Gastroesophageal sphincter (tissue), 4 donors: Measurements from ENCODE around the gene LMF1. TPM values are rescaled to one million over a fixed set of nuclear protein-coding genes. Genes with fewer than 3 reads are reported as not detected.

Experiments
- ATAC-seq: fragments of 150-250 bp; one replicate; pipeline ENCODE4 v1.9.1; 2016; ENCODE audit warnings: mild to moderate bottlenecking, moderate library complexity
- H3K27ac ChIP-seq, 4 donors: fragments of 200-600 bp; sonication (generic) in 3 of 4; 1 replicate in 3 of 4; 2 replicates in 1 of 4; pipeline ENCODE4 v1.5.1; 2016 to 2019
- H3K27me3 ChIP-seq: fragments of 200-600 bp; sonication (generic); one replicate; pipeline ENCODE4 v1.5.1; 2019
- H3K36me3 ChIP-seq, 2 donors: fragments of 200-600 bp; sonication (generic); one replicate each; pipeline ENCODE4 v1.5.1; 2019; ENCODE audit warnings: control low read depth in 1 of 2
- H3K4me1 ChIP-seq, 3 donors: fragments of 200-600 bp; sonication (generic); 1 replicate in 2 of 3; 2 replicates in 1 of 3; pipeline ENCODE4 v1.5.1; 2016 to 2019; ENCODE audit warnings: control low read depth in 2 of 3
- H3K4me3 ChIP-seq, 2 donors: fragments of 200-600 bp; sonication (generic); one replicate each; pipeline ENCODE4 v1.5.1; 2019; ENCODE audit warnings: mild to moderate bottlenecking in 1 of 2, moderate library complexity in 1 of 2
- H3K9me3 ChIP-seq, 3 donors: fragments of 200-600 bp; sonication (generic); one replicate each; pipeline ENCODE4 v1.5.1; 2017 to 2019; ENCODE audit warnings: control low read depth in 2 of 3
- CTCF ChIP-seq, 4 experiments: fragments of 200-600 bp in 2 of 4; fragments of 450-650 bp in 2 of 4; sonication (generic) in 1 of 4; IDR thresholded peaks; one replicate each; pipeline ENCODE4 v1.5.1; 2017 to 2019; ENCODE audit warnings: antibody characterized with exemption in 4 of 4, mild to moderate bottlenecking in 2 of 4, moderate library complexity in 2 of 4
- EP300 ChIP-seq: sonication (generic); formaldehyde crosslinking; IDR thresholded peaks from one replicate; pipeline ENCODE4 v1.6.1; 2017; ENCODE audit warnings: antibody characterized with exemption, mild to moderate bottlenecking
- POLR2A ChIP-seq, 2 donors: fragments of 450-650 bp; IDR thresholded peaks; one replicate each; pipeline ENCODE4 v1.6.1; 2017; ENCODE audit warnings: antibody characterized with exemption in 2 of 2, mild to moderate bottlenecking in 2 of 2, moderate library complexity in 1 of 2
- POLR2AphosphoS5 ChIP-seq: sonication (generic); formaldehyde crosslinking; IDR thresholded peaks from one replicate; pipeline ENCODE4 v1.6.1; 2017; ENCODE audit warnings: antibody characterized with exemption
- WGBS, 2 donors: methylation state at CpG; one replicate each; pipeline ENCODE4 v1.1.5; 2018; ENCODE audit warnings: low coverage in 1 of 2; 5-methylcytosine and 5-hydroxymethylcytosine counted together
- total RNA-seq, 4 donors: library from RNA; depleted of rRNA; stranded (reverse); fragments of >200 nt; gene quantifications; one replicate each; pipeline ENCODE4 v1.1.0, GENCODE V29; 2016

LMF1 gene
- total RNA-seq, 4 donors from 2014 or later = 13.7 to 57.3 (median 20.9) TPM

- no peaks in the 10 kb centered on the region for H3K36me3 ChIP-seq
- H3K27ac ChIP-seq = no peak overlapping the region
- peaks cover 86% of the 10 kb centered on the region for H3K27me3 ChIP-seq
- H3K4me3 ChIP-seq = no peak overlapping the region
- H3K4me1 ChIP-seq = no peaks in the 10 kb centered on the region
- TF ChIP-seq EP300 (no peak), CTCF (IDR thresholded peaks at IDR 0.05) (no peak), POLR2A (IDR thresholded peaks at IDR 0.05) (no peak), POLR2AphosphoS5 (no peak)
- no peak for ATAC-seq
- peaks cover 0 to 25% (median 0%) of the 10 kb centered on the region in 3 donors for H3K9me3 ChIP-seq
- WGBS, 2 donors = 58% methylated on average over 7 of the region's 41 CpGs; no CpG with 5 or more reads in 1 of the 2 donors
These were observed 19.9 kb upstream of the LMF1 start for GRCh38 chr16:990516-991291.

GRCh38 chr16:989354-989814, 18.6 kb upstream of the LMF1 start:
- H3K27me3 ChIP-seq = peaks cover 86% of the 10 kb centered on the region
- no peak overlapping the region for H3K4me3 ChIP-seq
- TF ChIP-seq CTCF (IDR thresholded peaks at IDR 0.05) (no peak), POLR2AphosphoS5 (no peak), EP300 (no peak), POLR2A (IDR thresholded peaks at IDR 0.05) (no peak)
- H3K9me3 ChIP-seq = peaks cover 0 to 12% (median 0%) of the 10 kb centered on the region in 3 donors
- H3K36me3 ChIP-seq = no peaks in the 10 kb centered on the region
- 75% methylated on average over 4 of the region's 11 CpGs; no CpG with 5 or more reads in 1 of the 2 donors for WGBS, 2 donors
- H3K27ac ChIP-seq = no peak overlapping the region
- ATAC-seq = no peak
- no peaks in the 10 kb centered on the region for H3K4me1 ChIP-seq

- 0% methylated on average over 1 of the region's 35 CpGs; no CpG with 5 or more reads in 1 of the 2 donors for WGBS, 2 donors
- no peak for ATAC-seq
- H3K27me3 ChIP-seq = peaks cover 92% of the 10 kb centered on the region
- peak overlapping the region in 1 of 4 donors; percentile 14 for H3K27ac ChIP-seq
- peaks cover 0 to 5% (median 0%) of the 10 kb centered on the region in 3 donors for H3K9me3 ChIP-seq
- H3K4me1 ChIP-seq = no peaks in the 10 kb centered on the region
- no peaks in the 10 kb centered on the region for H3K36me3 ChIP-seq
- H3K4me3 ChIP-seq = no peak overlapping the region
- TF ChIP-seq CTCF (IDR thresholded peaks at IDR 0.05) (no peak), POLR2AphosphoS5 (no peak), POLR2A (IDR thresholded peaks at IDR 0.05) (no peak), EP300 (no peak)
These were observed 17.9 kb upstream of the LMF1 start for GRCh38 chr16:988471-989353.

GRCh38 chr16:987906-988305, 17.1 kb upstream of the LMF1 start:
- Histone ChIP-seq H3K27me3 (peaks cover 94% of the 10 kb centered on the region), H3K9me3 (no peaks in the 10 kb centered on the region), H3K36me3 (no peaks in the 10 kb centered on the region), H3K4me1 (no peaks in the 10 kb centered on the region), H3K4me3 (no peak overlapping the region), H3K27ac (peak overlapping the region in 1 of 4 donors; percentile 14)
- no peak for ATAC-seq
- TF ChIP-seq CTCF (IDR thresholded peaks at IDR 0.05) = no peak
- TF ChIP-seq EP300 = no peak
- no peak for TF ChIP-seq POLR2AphosphoS5
- no peak for TF ChIP-seq POLR2A (IDR thresholded peaks at IDR 0.05)
- WGBS, 2 donors = 73% methylated on average over 3 of the region's 17 CpGs; no CpG with 5 or more reads in 1 of the 2 donors
